ENCODE results near the gene TRERF1.
"Not testable (repeated sequence)": the region's sequence is repeated elsewhere in the genome, so short reads cannot be mapped to it uniquely, and the experiment has no call there.

TRERF1 gene

GRCh38 chr6:42212442-42212841, 239.3 kb downstream of the TRERF1 start:
- H3K27ac ChIP-seq = no peak overlapping the region
- TF ChIP-seq Cebpa-rat (IDR thresholded peaks at IDR 0.05) = no peak
- no peaks in the 10 kb centered on the region for H3K9me3 ChIP-seq (replicated peaks in 1 of 11)
- H4K20me1 ChIP-seq = peaks cover 0 to 6% (median 0%) of the 10 kb centered on the region in 11 experiments; a peak in 1 of 22 replicates
- H3K4me3 ChIP-seq = no peak overlapping the region
- peak overlapping the region in 2 of 11 experiments; percentile 7 to 38; a peak in 2 of 22 replicates for H3K9ac ChIP-seq
- no peak overlapping the region for H3K4me2 ChIP-seq
- peaks cover 61 to 69% (median 65%) of the 10 kb centered on the region in 11 experiments for H3K36me3 ChIP-seq
- H3K4me1 ChIP-seq = peaks cover 6 to 21% (median 17%) of the 10 kb centered on the region in 10 experiments
- no peaks in the 10 kb centered on the region for H3K27me3 ChIP-seq

GRCh38 chr6:42211726-42212125, 240.0 kb downstream of the TRERF1 start:
- H3K27ac ChIP-seq = no peak overlapping the region
- H3K27me3 ChIP-seq = no peaks in the 10 kb centered on the region
- peaks cover 67 to 76% (median 71%) of the 10 kb centered on the region in 11 experiments for H3K36me3 ChIP-seq
- H3K9me3 ChIP-seq (replicated peaks in 1 of 11) = no peaks in the 10 kb centered on the region
- TF ChIP-seq Cebpa-rat (IDR thresholded peaks at IDR 0.05) = no peak
- no peak overlapping the region for H3K4me2 ChIP-seq
- no peak overlapping the region for H3K9ac ChIP-seq
- no peak overlapping the region for H3K4me3 ChIP-seq
- H3K4me1 ChIP-seq = peaks cover 5 to 19% (median 15%) of the 10 kb centered on the region in 10 experiments
- peaks cover 0 to 6% (median 0%) of the 10 kb centered on the region in 11 experiments; a peak in 1 of 22 replicates for H4K20me1 ChIP-seq

GRCh38 chr6:42210551-42210950, 241.2 kb downstream of the TRERF1 start:
- no peak overlapping the region for H3K27ac ChIP-seq
- H3K4me2 ChIP-seq = no peak overlapping the region
- H3K9ac ChIP-seq = no peak overlapping the region
- no peak for TF ChIP-seq Cebpa-rat (IDR thresholded peaks at IDR 0.05)
- peaks cover 0 to 6% (median 0%) of the 10 kb centered on the region in 11 experiments; a peak in 1 of 22 replicates for H4K20me1 ChIP-seq
- peaks cover 0 to 7% (median 5%) of the 10 kb centered on the region in 10 experiments; a peak in 9 of 20 replicates for H3K4me1 ChIP-seq
- peaks cover 78 to 88% (median 82%) of the 10 kb centered on the region in 11 experiments for H3K36me3 ChIP-seq
- H3K27me3 ChIP-seq = no peaks in the 10 kb centered on the region
- no peaks in the 10 kb centered on the region for H3K9me3 ChIP-seq (replicated peaks in 1 of 11)
- H3K4me3 ChIP-seq = no peak overlapping the region

GRCh38 chr6:42207559-42207958, 244.2 kb downstream of the TRERF1 start:
- H3K4me2 ChIP-seq; H3K9me3 ChIP-seq (replicated peaks in 1 of 11); H3K4me1 ChIP-seq; H3K4me3 ChIP-seq; H3K9ac ChIP-seq; H3K27me3 ChIP-seq; H3K27ac ChIP-seq; H4K20me1 ChIP-seq: not testable (repeated sequence)
- peaks cover 83 to 100% (median 93%) of the 10 kb centered on the region in 11 experiments for H3K36me3 ChIP-seq

- H3K9ac ChIP-seq = no peak overlapping the region
- no peaks in the 10 kb centered on the region for H4K20me1 ChIP-seq
- H3K36me3 ChIP-seq = peaks cover 66 to 100% (median 93%) of the 10 kb centered on the region in 11 experiments
- no peak overlapping the region for H3K27ac ChIP-seq
- H3K4me2 ChIP-seq = no peak overlapping the region
- H3K9me3 ChIP-seq (replicated peaks in 1 of 11) = peaks cover 0 to 19% (median 10%) of the 10 kb centered on the region in 11 experiments; a peak in 16 of 22 replicates
- TF ChIP-seq Cebpa-rat (IDR thresholded peaks at IDR 0.05) = no peak
- no peaks in the 10 kb centered on the region for H3K27me3 ChIP-seq
- H3K4me3 ChIP-seq = no peak overlapping the region
- peaks cover 0 to 5% (median 0%) of the 10 kb centered on the region in 10 experiments; a peak in 3 of 20 replicates for H3K4me1 ChIP-seq
Measured at GRCh38 chr6:42204768-42205282, 246.9 kb downstream of the TRERF1 start.

GRCh38 chr6:42203183-42203582, 248.5 kb downstream of the TRERF1 start:
- H4K20me1 ChIP-seq = no peaks in the 10 kb centered on the region
- no peaks in the 10 kb centered on the region for H3K27me3 ChIP-seq
- H3K4me3 ChIP-seq = no peak overlapping the region
- no peak overlapping the region for H3K4me2 ChIP-seq
- H3K9ac ChIP-seq = no peak overlapping the region
- TF ChIP-seq Cebpa-rat (IDR thresholded peaks at IDR 0.05) = no peak
- peaks cover 0 to 6% (median 2%) of the 10 kb centered on the region in 10 experiments; a peak in 12 of 20 replicates for H3K4me1 ChIP-seq
- H3K36me3 ChIP-seq = peaks cover 56 to 97% (median 86%) of the 10 kb centered on the region in 11 experiments
- H3K9me3 ChIP-seq (replicated peaks in 1 of 11) = peaks cover 6 to 27% (median 18%) of the 10 kb centered on the region in 11 experiments; a peak in 21 of 22 replicates
- H3K27ac ChIP-seq = no peak overlapping the region

GRCh38 chr6:42202131-42202915, 249.4 kb downstream of the TRERF1 start:
- Histone ChIP-seq H3K4me1 (peaks cover 0 to 11% (median 6%) of the 10 kb centered on the region in 10 experiments; a peak in 14 of 20 replicates), H3K36me3 (peaks cover 48 to 97% (median 78%) of the 10 kb centered on the region in 11 experiments), H3K9me3 (replicated peaks in 1 of 11) (peaks cover 6 to 30% (median 18%) of the 10 kb centered on the region in 11 experiments; a peak in 21 of 22 replicates)
- H4K20me1 ChIP-seq, H3K9ac ChIP-seq, H3K27me3 ChIP-seq, H3K27ac ChIP-seq, H3K4me2 ChIP-seq, H3K4me3 ChIP-seq: not testable (repeated sequence)

GRCh38 chr6:42201382-42201781, 250.3 kb downstream of the TRERF1 start:
- Histone ChIP-seq H3K27me3 (no peaks in the 10 kb centered on the region), H3K27ac (no peak overlapping the region), H3K9ac (no peak overlapping the region), H3K9me3 (replicated peaks in 1 of 11) (peaks cover 6 to 39% (median 22%) of the 10 kb centered on the region in 11 experiments; a peak in 21 of 22 replicates), H4K20me1 (no peaks in the 10 kb centered on the region), H3K4me3 (no peak overlapping the region), H3K4me2 (no peak overlapping the region), H3K36me3 (peaks cover 39 to 89% (median 70%) of the 10 kb centered on the region in 11 experiments), H3K4me1 (peaks cover 3 to 15% (median 10%) of the 10 kb centered on the region in 10 experiments; a peak in 17 of 20 replicates)
- no peak for TF ChIP-seq Cebpa-rat (IDR thresholded peaks at IDR 0.05)

- H3K27ac ChIP-seq = no peak overlapping the region
- H3K36me3 ChIP-seq = peaks cover 28 to 76% (median 58%) of the 10 kb centered on the region in 11 experiments
- peaks cover 6 to 25% (median 18%) of the 10 kb centered on the region in 10 experiments; a peak in 18 of 20 replicates for H3K4me1 ChIP-seq
- H3K9ac ChIP-seq = no peak overlapping the region
- H3K9me3 ChIP-seq (replicated peaks in 1 of 11) = peaks cover 6 to 42% (median 22%) of the 10 kb centered on the region in 11 experiments; a peak in 21 of 22 replicates
- no peak overlapping the region for H3K4me3 ChIP-seq
- TF ChIP-seq Cebpa-rat (IDR thresholded peaks at IDR 0.05) = no peak
- H3K4me2 ChIP-seq = no peak overlapping the region
- H3K27me3 ChIP-seq = no peaks in the 10 kb centered on the region
- H4K20me1 ChIP-seq = no peaks in the 10 kb centered on the region
Measured at GRCh38 chr6:42200035-42200434, 251.7 kb downstream of the TRERF1 start.
